GM19324 (cell line): Measurements from ENCODE around the gene GRIA1.
"Not testable (repeated sequence)": the region's sequence is repeated elsewhere in the genome, so short reads cannot be mapped to it uniquely, and the experiment has no call there.

Experiments used
- ATAC-seq: cut with Tn5 transposase; IDR thresholded peaks from one replicate; pipeline ENCODE4 v1.9.1; 2021; ENCODE audit warnings: mild to moderate bottlenecking, moderate library complexity; ENCODE audit not compliant: unreplicated experiment, low FRiP score

Gene GRIA1

GRCh38 chr5:153704110-153704509 lies 213.6 kb downstream of the GRIA1 start:
- ATAC-seq: no peak

- ATAC-seq: no peak
Measured at GRCh38 chr5:153707626-153708025, 217.2 kb downstream of the GRIA1 start.

- ATAC-seq: no peak
Measured at GRCh38 chr5:153711755-153712154, 221.3 kb downstream of the GRIA1 start.

- no peak for ATAC-seq
Measured at GRCh38 chr5:153712946-153713345, 222.5 kb downstream of the GRIA1 start.

GRCh38 chr5:153713943-153714342 lies 223.5 kb downstream of the GRIA1 start:
- no peak for ATAC-seq

GRCh38 chr5:153714798-153715197 lies 224.3 kb downstream of the GRIA1 start:
- no peak for ATAC-seq

GRCh38 chr5:153717287-153717686 lies 226.8 kb downstream of the GRIA1 start:
- no peak for ATAC-seq

GRCh38 chr5:153718713-153719112 lies 228.2 kb downstream of the GRIA1 start:
- no peak for ATAC-seq

GRCh38 chr5:153719324-153719723 lies 228.9 kb downstream of the GRIA1 start:
- ATAC-seq: no peak

- not testable (repeated sequence) for ATAC-seq
Measured at GRCh38 chr5:153723022-153723610, 232.6 kb downstream of the GRIA1 start.

- no peak for ATAC-seq
Measured at GRCh38 chr5:153742060-153742459, 251.6 kb downstream of the GRIA1 start.

- no peak for ATAC-seq
Measured at GRCh38 chr5:153744751-153745150, 254.3 kb downstream of the GRIA1 start.

- ATAC-seq: no peak
Measured at GRCh38 chr5:153745778-153746395, 255.4 kb downstream of the GRIA1 start.

GRCh38 chr5:153746440-153746839 lies 256.0 kb downstream of the GRIA1 start:
- no peak for ATAC-seq

GRCh38 chr5:153748823-153749222 lies 258.4 kb downstream of the GRIA1 start:
- no peak for ATAC-seq

- no peak for ATAC-seq
Measured at GRCh38 chr5:153749960-153750359, 259.5 kb downstream of the GRIA1 start.

- ATAC-seq: no peak
Measured at GRCh38 chr5:153751251-153751650, 260.8 kb downstream of the GRIA1 start.

GRCh38 chr5:153752890-153753289 lies 262.4 kb downstream of the GRIA1 start:
- ATAC-seq: no peak

- no peak for ATAC-seq
Measured at GRCh38 chr5:153753645-153754432, 263.4 kb downstream of the GRIA1 start.

GRCh38 chr5:153755913-153756500 lies 265.5 kb downstream of the GRIA1 start:
- ATAC-seq: no peak

GRCh38 chr5:153756540-153756939 lies 266.1 kb downstream of the GRIA1 start:
- ATAC-seq: no peak
